Activated naive CD8-positive, alpha-beta T cell treated with anti-CD3 and anti-CD28 coated beads for 36 hours (primary cell): ENCODE results near the gene NAGK. TPM values are rescaled to one million over a fixed set of nuclear protein-coding genes. Genes with fewer than 3 reads are reported as not detected.
"Not testable (repeated sequence)": the region's sequence is repeated elsewhere in the genome, so short reads cannot be mapped to it uniquely, and the experiment has no call there.

ENCODE experiments used
- DNase-seq: peaks from one replicate; pipeline ENCODE4 v3.0.0; 2021
- H3K27ac Mint-ChIP-seq: one replicate; pipeline ENCODE4 v1.8.0; 2022; ENCODE audit warnings: mild to moderate bottlenecking, moderate library complexity, mixed read lengths
- H3K27me3 Mint-ChIP-seq: one replicate; pipeline ENCODE4 v1.8.0; 2022; ENCODE audit warnings: mild to moderate bottlenecking, mixed read lengths
- H3K36me3 Mint-ChIP-seq: one replicate; pipeline ENCODE4 v1.8.0; 2021; ENCODE audit warnings: mild to moderate bottlenecking, mixed read lengths
- H3K4me1 Mint-ChIP-seq: one replicate; pipeline ENCODE4 v1.8.0; 2021; ENCODE audit warnings: mixed read lengths
- H3K4me3 Mint-ChIP-seq: one replicate; pipeline ENCODE4 v1.8.0; 2022; ENCODE audit warnings: mild to moderate bottlenecking, moderate library complexity, mixed read lengths
- H3K9me3 Mint-ChIP-seq: one replicate; pipeline ENCODE4 v1.8.0; 2022; ENCODE audit warnings: mixed read lengths
- total RNA-seq, 2 experiments: library from RNA; stranded (reverse); gene quantifications; one replicate each; pipeline ENCODE4 v1.2.3, GENCODE V29; 2021

The NAGK gene
- total RNA-seq, result 10 to 100 TPM; 55.6 to 62.1 TPM

- Mint-ChIP-seq H3K27ac (peak within 1 kb of the TSS; percentile 98), H3K4me1 (peaks cover 51% of the 10 kb centered on the region)
These were observed at the start of gene NAGK for GRCh38 chr2:71068218-71069035. NAGK (plus strand) TSS chr2:71068648; CDS start chr2:71068684, 36 bp downstream.

DNA sequence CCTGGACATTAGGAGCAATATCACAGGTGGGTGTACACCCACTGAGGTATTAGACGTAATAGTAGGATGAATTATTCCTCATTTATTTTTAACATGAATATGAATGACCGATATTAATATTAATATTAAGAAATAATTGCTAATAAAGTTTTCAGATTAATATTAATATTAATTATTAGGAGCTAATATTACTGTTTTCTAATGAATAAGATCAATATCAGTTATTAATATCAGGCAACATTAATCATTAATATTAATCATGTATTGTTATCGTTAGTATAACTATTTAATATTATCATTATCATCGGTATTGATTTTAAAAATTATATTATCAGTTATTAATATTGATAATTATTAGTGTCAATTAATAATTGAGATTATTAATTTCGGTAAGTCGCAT is 48.5 kb upstream of the NAGK start:
- H3K27me3 Mint-ChIP-seq, H3K4me3 Mint-ChIP-seq: not testable (repeated sequence)

More at GRCh38 chr2:71068218-71069035, at the start of gene NAGK:
- H3K36me3 Mint-ChIP-seq, result peaks cover 15% of the 10 kb centered on the region
- DNase-seq, result peak; percentile 99
- no peaks in the 10 kb centered on the region for H3K9me3 Mint-ChIP-seq
- no peaks in the 10 kb centered on the region for H3K27me3 Mint-ChIP-seq
- peak within 1 kb of the TSS; percentile 93 for H3K4me3 Mint-ChIP-seq

GRCh38 chr2:71021394-71021793 is 47.1 kb upstream of the NAGK start:
- peaks cover 13% of the 10 kb centered on the region for H3K4me1 Mint-ChIP-seq
- H3K27ac Mint-ChIP-seq, H3K9me3 Mint-ChIP-seq, H3K36me3 Mint-ChIP-seq, DNase-seq, H3K27me3 Mint-ChIP-seq, H3K4me3 Mint-ChIP-seq: not testable (repeated sequence)

More for the DNA sequence above, 48.5 kb upstream of the NAGK start:
- not testable (repeated sequence) for H3K9me3 Mint-ChIP-seq, H3K27ac Mint-ChIP-seq, DNase-seq, H3K36me3 Mint-ChIP-seq
- H3K4me1 Mint-ChIP-seq, result peaks cover 13% of the 10 kb centered on the region

GRCh38 chr2:71023553-71024243 is 44.8 kb upstream of the NAGK start:
- H3K36me3 Mint-ChIP-seq, H3K9me3 Mint-ChIP-seq, H3K27ac Mint-ChIP-seq, H3K4me3 Mint-ChIP-seq, H3K27me3 Mint-ChIP-seq: not testable (repeated sequence)
- DNase-seq, result peak; percentile 71
- H3K4me1 Mint-ChIP-seq, result peaks cover 13% of the 10 kb centered on the region

GRCh38 chr2:71036296-71036695 is 32.2 kb upstream of the NAGK start:
- H3K27me3 Mint-ChIP-seq, result peaks cover 16% of the 10 kb centered on the region
- H3K4me1 Mint-ChIP-seq, H3K36me3 Mint-ChIP-seq: not testable (repeated sequence)

GRCh38 chr2:71042287-71042686 is 26.2 kb upstream of the NAGK start:
- Mint-ChIP-seq H3K27me3 (peaks cover 8% of the 10 kb centered on the region), H3K4me1 (no peaks in the 10 kb centered on the region), H3K36me3 (no peaks in the 10 kb centered on the region), H3K27ac (no peak overlapping the region), H3K4me3 (no peak overlapping the region), H3K9me3 (no peaks in the 10 kb centered on the region)
- DNase-seq, result no peak

More at GRCh38 chr2:71036296-71036695, 32.2 kb upstream of the NAGK start:
- H3K9me3 Mint-ChIP-seq, H3K4me3 Mint-ChIP-seq, DNase-seq, H3K27ac Mint-ChIP-seq: not testable (repeated sequence)

DNA sequence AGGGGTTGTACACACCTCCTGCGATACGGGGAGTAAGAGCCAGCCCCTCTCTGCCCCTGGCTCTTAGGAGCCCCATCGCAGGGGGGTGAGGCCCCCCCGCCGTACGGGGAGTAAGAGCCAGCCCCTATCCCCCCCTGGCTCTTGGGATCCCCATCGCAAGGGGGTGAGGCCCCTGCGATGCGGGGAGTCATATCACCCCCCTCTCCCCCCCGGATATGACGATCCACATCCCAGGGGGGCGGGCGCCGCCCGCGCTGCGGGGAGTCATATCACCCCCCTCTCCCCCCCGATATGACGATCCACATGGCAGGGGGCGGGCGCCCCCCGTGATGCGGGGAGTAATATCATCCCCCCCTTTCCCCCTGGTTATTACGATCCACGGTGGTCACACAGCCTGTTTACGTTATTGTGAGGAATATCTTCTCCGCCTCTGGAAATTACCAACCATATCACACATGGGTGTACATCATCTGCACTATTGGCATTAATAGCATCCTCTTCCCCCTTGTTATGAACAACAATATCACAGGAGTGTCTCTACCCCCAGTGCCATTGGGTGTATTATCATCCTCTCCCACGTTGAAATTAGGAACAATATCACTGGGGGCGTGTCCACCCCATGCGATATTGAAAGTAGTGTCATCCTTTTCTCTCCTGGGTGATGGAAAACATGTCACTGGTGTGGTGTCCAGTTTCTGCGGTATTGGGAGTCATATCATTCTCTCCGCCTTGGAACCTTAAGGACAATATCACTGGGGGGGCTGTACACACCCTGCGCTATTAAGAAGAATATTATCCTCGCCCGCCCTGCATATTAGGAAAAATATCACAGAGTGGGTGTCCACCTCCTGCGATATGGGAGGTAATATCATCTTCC is 24.7 kb upstream of the NAGK start:
- Mint-ChIP-seq H3K27ac (no peak overlapping the region), H3K36me3 (no peaks in the 10 kb centered on the region), H3K27me3 (peaks cover 8% of the 10 kb centered on the region), H3K4me3 (no peak overlapping the region), H3K9me3 (no peaks in the 10 kb centered on the region), H3K4me1 (no peaks in the 10 kb centered on the region)
- no peak for DNase-seq

GRCh38 chr2:71045151-71045550 is 23.3 kb upstream of the NAGK start:
- Mint-ChIP-seq H3K4me1 (peaks cover 8% of the 10 kb centered on the region), H3K27ac (no peak overlapping the region), H3K27me3 (peaks cover 8% of the 10 kb centered on the region), H3K36me3 (no peaks in the 10 kb centered on the region), H3K4me3 (no peak overlapping the region), H3K9me3 (no peaks in the 10 kb centered on the region)
- no peak for DNase-seq

GRCh38 chr2:71045865-71046548 is 22.4 kb upstream of the NAGK start:
- DNase-seq, result no peak
- no peaks in the 10 kb centered on the region for H3K36me3 Mint-ChIP-seq

GRCh38 chr2:71048096-71048495 is 20.4 kb upstream of the NAGK start:
- DNase-seq, result no peak

More at GRCh38 chr2:71045865-71046548, 22.4 kb upstream of the NAGK start:
- Mint-ChIP-seq H3K9me3 (no peaks in the 10 kb centered on the region), H3K27me3 (peaks cover 8% of the 10 kb centered on the region), H3K4me1 (peaks cover 8% of the 10 kb centered on the region), H3K4me3 (no peak overlapping the region), H3K27ac (no peak overlapping the region)

GRCh38 chr2:71049704-71050360 is 18.6 kb upstream of the NAGK start:
- H3K9me3 Mint-ChIP-seq, H3K36me3 Mint-ChIP-seq, H3K4me3 Mint-ChIP-seq, H3K4me1 Mint-ChIP-seq, H3K27me3 Mint-ChIP-seq: not testable (repeated sequence)
- DNase-seq, result peak; percentile 63
- peak overlapping the region; percentile 36 for H3K27ac Mint-ChIP-seq

More at GRCh38 chr2:71048096-71048495, 20.4 kb upstream of the NAGK start:
- Mint-ChIP-seq H3K4me1 (peaks cover 8% of the 10 kb centered on the region), H3K36me3 (no peaks in the 10 kb centered on the region), H3K27ac (no peak overlapping the region), H3K9me3 (no peaks in the 10 kb centered on the region), H3K4me3 (no peak overlapping the region), H3K27me3 (peaks cover 8% of the 10 kb centered on the region)

DNA sequence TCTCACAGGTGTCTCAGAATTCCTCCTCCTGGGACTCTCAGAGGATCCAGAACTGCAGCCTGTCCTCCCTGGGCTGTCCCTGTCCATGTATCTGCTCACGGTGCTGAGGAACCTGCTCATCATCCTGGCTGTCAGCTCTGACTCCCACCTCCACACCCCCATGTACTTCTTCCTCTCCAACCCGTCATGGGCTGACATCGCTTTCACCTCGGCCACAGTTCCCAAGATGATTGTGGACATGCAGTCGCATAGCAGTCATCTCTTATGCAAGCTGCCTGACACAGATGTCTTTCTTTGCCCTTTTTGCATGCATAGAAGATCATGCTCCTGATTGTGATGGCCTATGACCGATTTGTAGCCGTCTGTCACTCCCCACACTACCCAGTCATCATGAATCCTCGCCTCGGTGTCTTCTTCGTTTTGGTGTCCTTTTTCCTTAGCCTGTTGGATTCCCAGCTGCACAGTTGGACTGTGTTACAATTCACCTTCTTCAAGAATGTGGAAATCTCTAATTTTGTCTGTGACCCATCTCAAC is 13.2 kb upstream of the NAGK start:
- not testable (repeated sequence) for H3K36me3 Mint-ChIP-seq, H3K9me3 Mint-ChIP-seq, DNase-seq, H3K27ac Mint-ChIP-seq, H3K4me1 Mint-ChIP-seq, H3K4me3 Mint-ChIP-seq, H3K27me3 Mint-ChIP-seq

- Mint-ChIP-seq H3K27me3 (peaks cover 5% of the 10 kb centered on the region), H3K27ac (no peak overlapping the region), H3K4me1 (peaks cover 2% of the 10 kb centered on the region)
These were observed 8.2 kb upstream of the NAGK start for GRCh38 chr2:71060211-71060610.

GRCh38 chr2:71060871-71061270 is 7.6 kb upstream of the NAGK start:
- no peak for DNase-seq
- peaks cover 5% of the 10 kb centered on the region for H3K27me3 Mint-ChIP-seq
- no peak overlapping the region for H3K27ac Mint-ChIP-seq
- H3K4me1 Mint-ChIP-seq, result peaks cover 2% of the 10 kb centered on the region
- no peak overlapping the region for H3K4me3 Mint-ChIP-seq
- no peaks in the 10 kb centered on the region for H3K9me3 Mint-ChIP-seq
- H3K36me3 Mint-ChIP-seq, result no peaks in the 10 kb centered on the region

More at GRCh38 chr2:71060211-71060610, 8.2 kb upstream of the NAGK start:
- Mint-ChIP-seq H3K4me3 (no peak overlapping the region), H3K36me3 (no peaks in the 10 kb centered on the region), H3K9me3 (no peaks in the 10 kb centered on the region)
- no peak for DNase-seq
